ENCODE results near the gene N4BP2L1.

The N4BP2L1 gene

GRCh38 chr13:32427852-32428580, at the start of gene N4BP2L1:
Gene N4BP2L1 (minus strand): TSS chr13:32428130. CDS start chr13:32428082, 48 bp downstream.
- FAIRE-seq = peak; percentile 72
- peak; percentile 57 for DNase-seq (ENCODE audit: insufficient read length, low spot score)

GRCh38 chr13:32476892-32477291, 49.0 kb upstream of the N4BP2L1 start:
- FAIRE-seq (no peak), DNase-seq (ENCODE audit: insufficient read length, low spot score) (no peak)

DNA sequence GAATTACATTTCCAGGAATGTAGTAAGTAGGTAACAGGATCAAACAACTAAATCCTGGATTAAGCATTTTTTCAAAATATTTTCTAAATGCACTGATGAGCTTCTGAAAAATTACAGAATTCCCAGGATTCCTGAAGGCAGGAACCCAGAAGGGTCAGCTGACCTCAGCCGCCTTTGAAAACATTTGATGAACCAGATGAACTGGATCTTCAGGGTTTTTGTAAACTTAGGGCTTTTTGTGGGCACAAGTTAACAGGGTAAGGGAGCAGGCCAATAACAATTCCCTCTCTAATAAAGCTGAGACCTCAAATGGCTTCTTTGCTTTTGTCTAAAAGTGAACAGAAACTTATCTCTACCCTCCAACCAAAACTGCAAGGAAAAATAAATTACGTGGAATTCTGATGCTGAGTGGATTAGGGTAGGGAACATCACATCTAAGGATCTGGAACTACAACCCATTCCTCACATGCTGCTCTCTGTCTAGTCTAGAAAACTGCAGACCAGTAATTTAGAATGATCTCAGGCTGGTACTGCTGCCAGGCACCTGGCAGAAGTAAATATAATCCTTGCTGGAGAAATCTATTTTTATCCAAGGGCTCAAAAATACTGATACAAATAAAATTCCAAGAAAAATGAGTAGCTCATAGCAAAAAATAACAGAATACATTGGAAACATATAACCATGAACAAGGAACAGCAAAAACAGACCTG, 48.2 kb upstream of the N4BP2L1 start:
- FAIRE-seq (no peak), DNase-seq (ENCODE audit: insufficient read length, low spot score) (no peak)

GRCh38 chr13:32474999-32475792, 47.3 kb upstream of the N4BP2L1 start:
- DNase-seq (ENCODE audit: insufficient read length, low spot score) = no peak
- no peak for FAIRE-seq

DNA sequence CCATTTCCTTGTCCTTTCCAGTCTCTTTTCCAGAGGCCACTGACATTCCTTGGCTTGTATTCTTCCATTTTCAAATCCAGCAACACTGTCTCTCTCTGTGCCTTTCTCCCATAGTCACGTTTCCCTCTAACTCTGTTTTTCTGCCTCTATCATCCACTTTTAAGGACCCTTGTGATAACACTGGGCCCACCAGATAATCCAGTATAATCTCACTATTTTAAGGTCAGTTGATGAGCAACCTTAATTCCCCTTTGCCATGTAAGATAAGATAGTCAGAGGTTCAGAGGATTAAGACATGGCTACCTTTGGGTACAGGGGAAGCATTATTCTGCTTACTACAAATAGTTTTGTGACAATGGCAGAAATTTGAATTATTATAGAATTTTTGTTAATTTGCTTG, 45.7 kb upstream of the N4BP2L1 start:
- no peak for FAIRE-seq
- no peak for DNase-seq (ENCODE audit: insufficient read length, low spot score)

DNA sequence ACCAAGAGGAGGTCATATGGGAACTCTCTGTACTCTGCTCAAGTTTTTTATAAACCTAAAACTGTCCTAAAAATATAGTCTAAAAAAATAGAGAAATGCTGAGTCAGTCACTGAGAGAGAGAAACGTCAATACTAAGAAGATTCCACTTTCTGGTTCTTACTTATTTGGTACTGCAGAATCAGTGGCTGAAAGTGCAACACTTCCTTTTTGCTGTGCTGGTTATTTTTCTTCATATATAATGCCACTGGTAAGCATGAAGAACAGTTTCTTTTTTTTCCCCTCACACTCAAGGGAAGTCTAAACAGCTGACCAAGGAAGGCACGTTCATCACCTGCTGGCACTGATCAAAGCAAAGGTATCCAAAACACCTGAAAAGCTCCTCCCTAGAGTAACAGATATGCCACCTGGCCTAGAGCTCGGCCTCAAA, 44.3 kb upstream of the N4BP2L1 start:
- FAIRE-seq = no peak
- DNase-seq (ENCODE audit: insufficient read length, low spot score) = no peak

DNA sequence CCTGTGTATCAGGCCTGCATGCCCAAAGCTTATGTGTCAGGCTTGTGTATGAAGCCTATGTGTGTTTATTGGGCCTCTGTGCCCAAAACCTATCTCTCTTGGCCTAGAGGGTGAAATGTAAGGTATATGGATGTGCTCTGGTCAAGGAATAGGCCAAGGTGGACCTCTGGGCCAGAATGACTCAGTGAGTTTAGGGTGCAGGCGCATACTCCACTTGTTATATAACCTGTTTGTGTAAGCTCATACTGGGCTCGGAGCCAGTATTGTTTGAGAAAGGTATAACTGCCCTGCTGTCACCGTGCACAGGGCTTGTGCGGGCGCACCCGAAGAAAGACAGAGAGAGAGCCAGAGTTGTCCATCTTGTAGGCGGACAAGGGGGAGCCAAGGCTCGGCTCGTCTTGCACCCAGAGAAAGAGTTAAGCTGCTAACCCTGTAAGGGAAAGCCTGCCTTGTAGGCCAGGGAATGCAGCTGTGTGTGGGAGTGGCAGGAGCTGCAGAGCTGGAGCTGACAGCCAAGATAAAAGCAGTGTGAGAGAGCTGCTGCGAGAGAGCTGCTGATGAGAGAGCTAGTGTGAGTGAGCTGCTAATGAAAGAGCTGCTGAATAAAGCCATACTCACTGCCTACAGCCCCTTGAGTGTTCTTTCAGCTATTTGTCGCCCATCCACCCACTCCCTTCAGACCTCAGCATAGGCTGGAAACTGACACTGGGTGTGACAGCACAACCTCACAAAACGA, 43.4 kb upstream of the N4BP2L1 start:
- no peak for FAIRE-seq
- no peak for DNase-seq (ENCODE audit: insufficient read length, low spot score)

DNA sequence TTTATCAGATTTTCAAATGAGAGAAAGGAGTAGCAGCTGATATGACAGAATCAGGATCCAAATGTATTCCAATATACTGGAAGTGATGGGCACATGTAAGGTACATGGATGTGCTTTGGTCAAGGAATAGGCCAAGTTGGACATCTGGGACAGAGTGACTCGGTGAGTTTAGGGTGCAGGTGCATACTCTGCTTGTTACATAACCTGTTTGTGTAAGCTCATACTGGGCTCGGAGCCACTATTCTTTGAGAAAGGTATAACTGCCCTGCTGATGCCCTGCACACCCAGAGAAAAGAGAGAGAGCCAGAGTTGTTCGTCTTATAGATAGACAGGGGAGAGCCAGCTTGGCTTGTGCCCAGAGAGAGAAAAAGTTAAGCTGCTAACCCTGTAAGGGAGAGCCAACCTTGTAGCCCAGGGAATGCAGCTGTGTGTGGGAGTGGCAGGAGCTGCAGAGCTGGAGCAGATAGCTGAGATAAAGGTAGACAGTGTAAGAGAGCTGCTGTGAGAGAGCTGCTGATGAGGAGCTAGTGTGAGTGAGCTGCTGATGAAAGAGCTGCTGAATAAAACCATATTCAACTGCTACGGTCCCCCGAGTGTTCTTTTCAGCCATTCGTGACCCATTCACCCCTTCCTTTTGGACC, 40.7 kb upstream of the N4BP2L1 start:
- no peak for DNase-seq (ENCODE audit: insufficient read length, low spot score)

DNA sequence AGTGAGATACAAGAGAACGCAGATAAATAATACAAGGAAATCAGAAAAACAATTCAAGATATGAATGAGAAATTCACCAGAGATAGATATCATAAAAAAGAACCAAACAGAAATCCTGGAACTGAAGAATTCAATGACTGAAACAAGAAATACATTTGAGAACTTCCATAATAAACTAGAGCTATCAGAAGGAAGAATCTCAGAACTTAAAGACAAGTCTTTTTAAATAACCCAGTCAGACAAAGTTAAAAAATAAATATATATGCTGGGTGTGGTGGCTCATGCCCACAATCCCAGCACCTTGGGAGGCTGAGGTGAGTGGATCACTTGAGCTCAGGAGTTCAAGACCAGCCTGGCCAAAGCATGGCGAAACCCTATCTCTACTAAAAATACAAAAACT, 28.7 kb upstream of the N4BP2L1 start:
- DNase-seq (ENCODE audit: insufficient read length, low spot score) (no peak), FAIRE-seq (no peak)

More for the DNA sequence above, 40.7 kb upstream of the N4BP2L1 start:
- no peak for FAIRE-seq

DNA sequence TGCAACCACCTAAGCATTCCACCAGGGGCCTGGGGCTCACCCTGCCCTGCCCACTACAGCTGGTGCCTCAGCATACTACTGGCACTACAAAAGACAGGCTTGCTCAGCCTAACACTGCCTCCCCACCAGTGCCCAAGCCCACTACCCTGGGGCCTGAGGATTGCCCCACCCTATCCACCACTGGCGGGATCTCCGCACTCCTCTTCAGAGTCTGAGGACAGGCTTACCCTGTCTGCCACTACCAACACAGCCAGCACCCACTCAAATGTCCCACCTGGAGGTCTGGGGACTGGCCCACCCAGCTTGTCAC, 27.6 kb upstream of the N4BP2L1 start:
- DNase-seq (ENCODE audit: insufficient read length, low spot score) (no peak), FAIRE-seq (no peak)

GRCh38 chr13:32454886-32455593, 27.1 kb upstream of the N4BP2L1 start:
- DNase-seq (ENCODE audit: insufficient read length, low spot score) = no peak
- no peak for FAIRE-seq

DNA sequence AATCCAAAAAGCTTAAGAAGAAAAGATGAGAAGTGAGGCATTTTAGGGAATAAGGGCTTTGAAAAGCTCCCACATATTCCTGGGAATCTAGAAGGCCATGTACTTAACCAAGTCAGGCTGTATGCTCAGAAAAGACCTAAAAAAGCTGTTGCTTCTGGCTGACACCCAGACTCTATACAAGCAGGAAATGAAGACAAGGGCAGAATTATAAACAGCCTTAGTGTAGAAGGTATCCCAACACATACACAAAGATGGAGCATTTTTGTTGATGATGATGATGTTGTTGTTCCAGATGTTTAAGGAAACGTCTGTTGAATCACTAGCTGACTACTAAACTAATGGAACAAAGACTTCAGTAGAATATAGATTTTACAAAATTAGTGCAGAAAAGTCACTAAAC, 26.1 kb upstream of the N4BP2L1 start:
- FAIRE-seq (no peak), DNase-seq (ENCODE audit: insufficient read length, low spot score) (no peak)

- FAIRE-seq (no peak), DNase-seq (ENCODE audit: insufficient read length, low spot score) (no peak)
These were observed 21.0 kb upstream of the N4BP2L1 start for GRCh38 chr13:32448972-32449371.

DNA sequence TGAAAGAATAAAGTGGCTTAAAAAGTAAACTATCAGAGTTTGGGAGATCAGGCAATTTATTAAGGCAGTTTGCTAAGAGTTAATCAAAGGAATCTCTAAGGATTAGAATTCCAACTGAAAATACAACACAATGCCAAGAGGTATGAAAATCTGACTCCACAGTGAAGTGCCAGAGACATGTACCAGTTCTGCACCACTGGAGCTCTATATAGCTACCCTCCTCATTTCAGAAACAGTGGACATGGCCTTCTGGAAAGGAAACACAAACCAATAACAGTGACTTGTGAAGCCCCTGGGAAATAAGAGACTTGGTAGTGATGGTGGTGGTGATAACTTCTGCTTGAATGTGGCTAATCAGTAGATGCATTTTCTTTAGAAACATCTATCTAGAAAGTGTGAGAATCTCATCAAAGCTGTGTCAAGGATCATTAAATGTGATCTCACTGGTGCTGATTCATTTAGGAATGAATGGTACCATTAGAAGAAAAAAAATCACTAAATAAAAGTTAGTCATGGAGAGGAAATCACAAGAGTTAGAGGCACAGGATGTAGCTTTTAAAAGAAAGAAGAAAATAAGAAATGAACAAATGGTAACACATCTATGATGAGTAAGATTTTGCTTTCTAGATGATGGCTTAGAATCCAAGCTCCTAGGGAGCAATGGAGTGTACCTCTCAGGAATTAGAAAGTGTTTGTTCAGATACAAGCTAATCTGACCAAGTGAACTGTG, 20.1 kb upstream of the N4BP2L1 start:
- FAIRE-seq = no peak
- no peak for DNase-seq (ENCODE audit: insufficient read length, low spot score)

DNA sequence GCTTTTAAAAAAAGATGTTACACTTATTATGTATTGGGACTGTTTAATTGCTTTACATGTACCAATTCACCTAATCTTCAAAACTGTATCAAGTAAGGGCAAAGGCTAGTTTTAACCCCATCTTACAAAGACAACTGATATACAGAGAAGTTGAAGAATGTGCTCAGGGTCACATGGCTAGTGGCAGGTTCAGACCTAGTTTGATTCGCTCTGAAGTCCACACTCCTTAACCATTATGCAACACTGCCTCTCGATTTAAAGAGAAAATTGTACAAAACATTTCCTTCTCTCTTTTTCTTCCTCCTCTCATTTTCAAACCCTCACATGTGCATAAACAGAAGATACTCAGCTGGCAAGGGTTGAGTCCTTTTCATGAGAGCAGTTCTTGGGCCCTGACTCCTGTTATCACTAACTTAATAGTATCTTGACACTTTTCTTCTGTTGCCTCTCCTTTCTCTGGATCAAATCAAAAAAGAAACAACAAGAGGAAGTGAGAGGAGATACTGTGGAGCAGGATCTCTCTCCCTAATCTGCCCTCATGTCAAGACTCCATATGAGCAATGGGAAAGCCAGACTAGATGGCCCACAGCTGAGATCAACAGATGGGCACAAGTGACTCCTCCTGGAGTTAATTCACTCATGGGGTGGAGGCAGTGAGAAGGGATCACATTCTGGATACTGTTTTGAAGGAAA, 19.0 kb upstream of the N4BP2L1 start:
- FAIRE-seq (no peak), DNase-seq (ENCODE audit: insufficient read length, low spot score) (no peak)

DNA sequence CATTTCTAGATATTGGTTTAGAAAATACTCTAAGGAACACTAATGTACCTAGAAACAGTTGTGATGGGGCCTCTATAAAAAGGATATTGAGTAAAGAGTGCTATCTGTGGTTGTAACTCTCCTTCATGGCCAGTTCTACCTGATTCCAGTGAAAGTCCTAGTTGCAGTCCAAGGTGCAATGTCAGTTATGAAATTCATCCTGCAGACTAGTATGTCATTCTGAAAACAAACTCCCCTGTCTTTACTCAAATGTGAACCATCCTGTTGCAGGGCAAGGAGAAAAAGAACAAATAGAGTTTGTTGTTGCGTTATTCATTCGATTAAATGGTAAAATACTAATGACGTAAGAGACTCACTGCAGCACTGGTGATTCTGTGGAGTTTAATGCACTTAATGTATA, 18.3 kb upstream of the N4BP2L1 start:
- no peak for DNase-seq (ENCODE audit: insufficient read length, low spot score)
- FAIRE-seq = no peak

DNA sequence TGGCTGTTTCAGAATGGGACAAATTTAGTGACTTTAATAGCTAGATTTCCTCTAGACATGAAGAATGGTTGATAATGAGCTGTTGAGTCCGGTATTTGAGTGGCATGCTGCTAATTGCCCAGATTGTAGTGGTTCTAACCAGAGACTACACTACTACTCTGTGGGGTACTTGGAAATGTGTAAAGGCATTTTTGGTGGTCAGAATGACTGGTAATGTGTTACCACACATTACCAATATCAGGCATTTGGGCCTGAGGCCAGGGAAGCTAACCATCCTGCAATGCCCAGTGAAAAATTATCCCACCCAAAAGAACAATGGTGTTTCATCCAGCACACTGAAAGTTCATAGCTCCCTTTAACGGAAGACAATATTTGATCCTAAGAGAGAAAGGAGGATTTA, 17.5 kb upstream of the N4BP2L1 start:
- no peak for DNase-seq (ENCODE audit: insufficient read length, low spot score)
- FAIRE-seq = no peak

DNA sequence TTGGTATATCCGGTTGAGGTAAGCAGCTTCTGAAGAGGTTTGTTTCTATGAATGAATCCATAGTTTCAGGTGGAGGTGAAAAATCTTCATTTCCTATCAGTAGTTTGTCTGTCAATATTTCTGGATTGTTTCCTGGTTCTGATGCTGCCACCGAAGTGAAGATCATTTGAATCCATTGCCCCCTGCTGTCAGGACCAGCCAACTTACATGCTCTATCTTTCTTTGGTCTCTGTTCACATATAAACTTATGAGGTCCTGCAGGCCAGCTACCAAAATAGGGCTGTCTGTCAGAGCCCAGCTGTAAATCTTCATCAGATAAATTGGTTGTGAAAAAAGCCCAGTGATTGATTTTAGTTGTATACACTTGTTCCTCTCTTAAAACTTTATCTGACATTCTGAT, 15.2 kb upstream of the N4BP2L1 start:
- DNase-seq (ENCODE audit: insufficient read length, low spot score) (no peak), FAIRE-seq (no peak)

- DNase-seq (ENCODE audit: insufficient read length, low spot score) (no peak), FAIRE-seq (no peak)
These were observed 10.9 kb upstream of the N4BP2L1 start for GRCh38 chr13:32438871-32439270.
